Activated T-cell treated with anti-CD3 and anti-CD28 coated beads for 4 hours (primary cell): ENCODE results near the gene TJP1.
"Not testable (repeated sequence)": the region's sequence is repeated elsewhere in the genome, so short reads cannot be mapped to it uniquely, and the experiment has no call there.

ENCODE experiments used
- DNase-seq: peaks from one replicate; pipeline ENCODE4 v3.0.0-alpha.2; 2020

TJP1 gene

DNA sequence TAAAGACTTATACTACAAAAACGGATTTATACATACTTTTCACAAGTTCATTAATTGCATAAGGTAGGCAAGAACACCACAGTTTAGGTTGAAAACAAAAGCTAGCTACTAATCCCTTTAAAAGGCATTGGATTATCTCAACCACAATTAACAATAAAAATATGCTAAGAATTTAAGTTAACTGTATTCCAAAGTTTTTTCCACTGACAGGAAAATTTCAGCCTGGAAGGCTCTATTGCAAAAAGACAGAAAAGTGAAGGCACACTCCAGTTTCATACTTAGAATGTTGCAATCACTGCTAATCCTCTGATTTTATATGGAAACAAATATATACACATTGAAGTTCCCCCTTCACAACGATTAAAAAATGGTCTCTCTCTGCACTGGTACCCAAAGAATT lies 71.5 kb downstream of the TJP1 start:
- no peak for DNase-seq

- DNase-seq = no peak
Measured at GRCh38 chr15:29749365-29750086, 72.7 kb downstream of the TJP1 start.

DNA sequence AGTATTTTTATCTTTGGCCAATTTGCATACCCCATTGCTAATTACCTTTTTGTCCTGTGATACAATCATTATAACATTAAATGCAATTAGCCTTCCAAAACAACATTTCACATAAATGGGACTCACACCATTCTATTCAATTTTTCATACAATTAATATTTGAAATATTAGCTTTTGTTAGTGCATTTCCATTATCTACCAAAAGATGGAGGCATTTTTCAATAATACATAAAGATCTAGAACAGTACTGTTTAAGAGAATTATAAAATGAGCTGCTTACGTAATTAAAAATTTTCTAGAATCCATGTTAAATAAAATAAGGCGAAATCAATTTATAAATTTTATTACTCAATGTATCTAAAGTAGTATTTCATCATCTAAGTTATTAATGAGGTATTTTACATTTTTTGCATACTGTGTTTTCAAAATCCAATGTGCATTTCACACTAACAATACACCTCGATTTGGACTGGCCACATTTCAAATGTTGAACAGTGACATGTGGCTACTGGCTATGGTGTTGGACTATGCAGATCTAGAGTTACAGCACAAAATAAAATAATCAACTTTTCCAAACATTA lies 74.3 kb downstream of the TJP1 start:
- no peak for DNase-seq

DNA sequence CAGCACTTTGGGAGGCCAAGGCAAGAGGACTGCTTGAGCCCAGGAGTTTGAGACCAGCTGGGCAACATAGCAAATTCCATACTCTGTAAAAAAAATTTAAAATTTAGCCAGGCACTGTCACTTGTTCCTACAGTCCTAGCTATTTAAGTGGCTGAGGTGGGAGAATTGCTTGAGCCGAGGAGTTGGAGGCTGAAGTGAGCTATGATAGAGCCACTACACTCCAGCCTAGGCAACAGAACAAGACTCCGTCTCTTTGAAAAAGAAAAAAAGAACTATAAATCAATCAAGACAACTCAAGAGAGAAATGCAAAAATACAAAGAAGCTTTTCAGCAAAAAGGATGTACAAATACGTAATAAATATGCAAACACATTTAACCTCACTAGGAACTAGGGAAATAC lies 78.8 kb downstream of the TJP1 start:
- no peak for DNase-seq

- DNase-seq = no peak
Measured at GRCh38 chr15:29740692-29741311, 81.5 kb downstream of the TJP1 start.

DNA sequence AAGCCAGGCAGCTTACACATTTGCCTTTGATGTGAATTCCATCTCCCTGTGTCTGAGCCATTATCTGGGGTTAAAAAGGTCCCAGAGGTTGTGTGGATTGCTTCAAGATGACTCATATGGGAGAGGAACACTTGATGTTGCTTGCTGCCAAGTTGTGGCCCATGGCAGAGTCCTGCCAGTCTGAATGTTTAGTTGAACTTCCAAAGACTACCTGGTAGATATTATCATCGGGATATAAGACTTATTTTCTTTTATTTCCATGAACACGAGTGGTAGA lies 85.6 kb downstream of the TJP1 start:
- no peak for DNase-seq

GRCh38 chr15:29736012-29736743 lies 86.1 kb downstream of the TJP1 start:
- no peak for DNase-seq

GRCh38 chr15:29734917-29735572 lies 87.2 kb downstream of the TJP1 start:
- no peak for DNase-seq

- no peak for DNase-seq
Measured at GRCh38 chr15:29731865-29732264, 90.4 kb downstream of the TJP1 start.

DNA sequence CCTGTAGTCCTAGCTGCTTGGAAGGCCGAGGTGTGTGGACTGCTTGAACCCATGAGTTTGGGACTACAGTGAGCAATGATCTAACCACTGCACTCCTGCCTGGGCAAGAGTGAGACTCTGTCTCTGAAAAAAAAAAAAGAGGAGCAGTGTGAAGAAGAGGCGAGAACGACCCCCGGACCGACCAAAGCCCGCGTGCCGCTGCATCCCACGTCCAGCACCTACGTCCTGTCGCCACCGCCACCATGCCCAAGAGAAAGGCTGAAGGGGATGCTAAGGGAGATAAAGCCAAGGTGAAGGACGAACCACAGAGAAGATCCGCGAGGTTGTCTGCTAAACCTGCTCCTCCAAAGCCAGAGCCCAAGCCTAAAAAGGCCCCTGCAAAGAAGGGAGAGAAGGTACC lies 91.8 kb downstream of the TJP1 start:
- not testable (repeated sequence) for DNase-seq

GRCh38 chr15:29728418-29728817 lies 93.8 kb downstream of the TJP1 start:
- DNase-seq = no peak

DNA sequence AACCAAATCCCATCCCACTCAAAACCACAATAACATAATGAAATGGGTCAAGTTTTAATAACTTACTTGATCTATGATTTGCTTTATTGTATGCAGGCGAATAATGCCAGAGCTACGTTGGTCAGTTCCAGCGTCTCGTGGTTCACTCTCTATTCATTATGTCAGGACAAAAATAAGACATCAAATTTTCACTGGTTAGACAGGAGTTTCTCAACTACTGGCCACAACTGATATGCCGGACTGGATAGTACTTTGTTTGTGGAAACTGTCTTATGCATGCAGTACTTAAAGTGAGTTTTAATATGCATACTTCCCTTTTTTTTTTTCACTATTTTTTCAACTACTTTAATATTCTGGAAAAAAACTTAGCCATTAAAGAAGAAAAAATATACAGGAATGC lies 94.4 kb downstream of the TJP1 start:
- no peak for DNase-seq

GRCh38 chr15:29726553-29726952 lies 95.7 kb downstream of the TJP1 start:
- no peak for DNase-seq

DNA sequence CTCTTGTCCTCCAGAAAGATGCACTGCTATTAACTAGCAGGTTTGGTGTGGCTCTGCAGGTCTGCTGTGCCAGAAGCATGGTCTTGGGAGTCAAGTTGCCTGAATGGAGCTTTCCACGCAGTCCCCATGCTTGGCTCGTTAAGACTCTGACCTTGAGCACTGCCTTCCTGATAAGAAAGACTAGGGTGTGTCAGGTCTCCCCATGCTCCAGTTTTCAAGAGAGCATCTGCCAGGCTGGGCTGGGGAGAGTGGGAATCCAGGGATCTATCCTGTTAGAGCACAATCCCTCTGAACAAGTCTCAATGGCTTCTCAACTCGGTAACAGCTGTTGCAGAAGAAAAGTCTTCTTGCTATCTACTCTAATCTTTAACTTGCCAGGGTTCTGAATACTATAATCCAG lies 98.2 kb downstream of the TJP1 start:
- DNase-seq = no peak

- DNase-seq = no peak
Measured at GRCh38 chr15:29713784-29714183, 108.5 kb downstream of the TJP1 start.

DNA sequence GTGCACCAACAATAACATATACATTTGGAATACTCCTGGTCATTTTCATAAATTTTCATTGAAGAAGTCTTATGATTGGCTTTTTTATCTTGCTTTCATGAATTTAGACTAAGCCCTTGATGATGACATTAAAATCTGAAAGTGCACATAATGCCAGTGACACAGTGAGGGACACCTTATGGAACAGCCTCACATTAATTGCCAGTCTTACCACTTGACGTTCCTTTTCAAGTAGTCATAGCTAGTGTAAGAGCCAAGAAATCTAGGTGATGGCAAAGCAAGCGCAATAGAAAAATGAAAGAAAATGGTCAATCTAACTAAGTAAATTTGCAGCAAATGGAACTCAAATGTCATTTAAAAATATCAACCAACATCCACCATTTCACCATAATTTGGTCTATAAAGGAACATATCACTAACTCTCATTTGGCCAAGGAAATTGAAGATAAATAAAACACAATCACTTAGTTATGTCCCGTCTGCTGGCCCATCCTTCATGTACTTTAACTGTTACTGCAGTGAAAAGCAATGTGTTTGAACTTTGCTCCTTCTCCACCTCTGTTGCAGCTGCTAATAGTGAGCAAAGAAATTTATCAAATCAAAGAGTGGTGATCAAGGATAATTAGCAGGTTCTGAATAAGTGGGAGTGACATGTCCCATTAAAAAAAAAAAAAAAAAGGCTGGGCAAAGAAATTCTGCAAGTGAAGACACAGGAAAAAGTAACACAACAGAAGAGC lies 110.0 kb downstream of the TJP1 start:
- no peak for DNase-seq

DNA sequence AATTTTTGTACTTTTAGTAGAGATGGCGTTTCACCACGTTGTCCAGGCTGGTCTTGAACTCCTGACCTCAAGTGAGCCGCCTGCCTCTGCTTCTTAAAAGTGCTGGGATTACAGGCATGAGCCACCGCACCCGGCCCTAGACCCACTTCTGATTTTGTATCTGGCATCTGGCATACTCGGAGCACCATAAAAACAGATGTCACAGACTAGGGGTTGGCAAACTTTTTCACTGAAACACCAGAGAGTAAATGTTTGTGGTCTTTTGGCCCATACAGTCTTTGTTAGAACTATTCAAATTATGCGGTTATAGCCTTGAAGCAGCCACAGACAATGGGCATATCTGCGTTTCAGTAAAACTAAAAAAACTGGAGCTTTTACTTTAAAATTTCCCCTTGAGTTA lies 110.7 kb downstream of the TJP1 start:
- DNase-seq = no peak

GRCh38 chr15:29708519-29708918 lies 113.7 kb downstream of the TJP1 start:
- no peak for DNase-seq

DNA sequence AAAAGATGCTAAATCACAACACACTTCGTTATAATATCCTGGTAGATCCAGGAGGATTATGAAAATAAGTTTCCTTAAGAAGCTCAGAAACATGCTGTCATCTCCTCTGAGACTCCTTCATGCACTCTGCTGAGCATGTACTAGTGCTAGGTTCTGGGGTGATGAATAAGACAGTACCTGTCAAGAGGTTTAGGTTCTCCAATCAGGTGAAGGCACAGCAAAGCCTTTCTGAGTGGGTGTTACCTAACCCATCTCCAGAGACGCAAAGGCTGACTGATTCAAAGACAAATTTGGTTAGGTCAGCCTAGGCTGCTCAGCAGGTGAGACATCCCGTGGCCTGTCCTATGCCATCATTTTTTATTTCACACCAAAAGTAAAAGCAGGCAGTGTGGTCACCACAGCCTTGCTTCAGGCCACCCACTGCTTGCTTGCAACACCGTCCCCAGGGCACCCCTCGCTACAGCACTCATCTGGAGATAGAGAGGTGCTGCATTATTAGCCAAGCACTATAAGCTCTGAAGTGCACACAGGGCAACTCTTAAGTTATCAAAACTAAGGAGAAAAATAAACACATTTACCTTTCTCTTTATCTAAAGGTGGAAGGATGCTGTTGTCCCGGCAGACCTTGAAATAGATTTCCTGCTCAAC lies 117.2 kb downstream of the TJP1 start:
- DNase-seq = no peak

DNA sequence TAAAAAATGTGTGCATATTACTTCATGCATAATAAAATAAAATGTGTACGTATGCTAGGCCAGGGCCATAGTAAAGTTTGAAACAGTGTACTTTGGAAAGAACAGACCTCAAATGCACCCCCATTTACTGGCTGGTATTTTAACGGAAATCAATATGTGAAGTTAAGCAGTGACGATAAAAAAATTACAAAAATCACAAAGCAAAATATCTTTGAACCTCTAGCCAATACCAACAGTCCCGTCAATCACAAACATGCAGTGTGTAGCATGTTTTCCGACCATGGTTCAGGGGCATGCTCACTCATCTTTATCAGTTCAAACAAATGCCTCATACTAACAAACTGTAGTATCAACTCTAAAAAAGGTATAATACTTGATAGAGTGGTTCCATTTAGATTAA lies 121.1 kb downstream of the TJP1 start:
- DNase-seq = no peak

- no peak for DNase-seq
Measured at GRCh38 chr15:29700296-29700695, 122.0 kb downstream of the TJP1 start.

- DNase-seq = no peak
Measured at GRCh38 chr15:29699791-29700190, 122.5 kb downstream of the TJP1 start.
